ENCODE measurements around the gene XRCC4.

- no peak for TF ChIP-seq ZBTB33 (CRISPR knock-in tag; IDR thresholded peaks at IDR 0.05)
- TF ChIP-seq EP300 (IDR thresholded peaks at IDR 0.05; ENCODE audit: low read depth in 2 of 2, low read length in 2 of 2): no peak
- no peak for TF ChIP-seq EP300 (CRISPR knock-in tag; IDR thresholded peaks at IDR 0.05; ENCODE audit: borderline replicate concordance)
- TF ChIP-seq SRF (IDR thresholded peaks at IDR 0.05; ENCODE audit: low read depth, low read length): no peak
- no peak for TF ChIP-seq ZBTB49 (CRISPR knock-in tag; IDR thresholded peaks at IDR 0.05; ENCODE audit: borderline replicate concordance)
- TF ChIP-seq SMAD1 (CRISPR knock-in tag; IDR thresholded peaks at IDR 0.05; ENCODE audit: borderline replicate concordance, low read depth): no peak
- no peak for TF ChIP-seq FOXJ3 (CRISPR knock-in tag; IDR thresholded peaks at IDR 0.05; ENCODE audit: borderline replicate concordance)
- TF ChIP-seq ZNF496 (CRISPR knock-in tag; IDR thresholded peaks at IDR 0.05; ENCODE audit: insufficient replicate concordance): no peak
- no peak for TF ChIP-seq CTCF (CRISPR knock-in tag; IDR thresholded peaks at IDR 0.05)
- TF ChIP-seq FOSL2 (CRISPR knock-in tag; IDR thresholded peaks at IDR 0.05): no peak
Observed at GRCh38 chr5:83096660-83097339, 19.5 kb downstream of the XRCC4 start.
